ENCODE results near the gene GALNT9.
A peak's percentile ranks its signal among the peaks of the same experiment; 100 is the strongest.

The GALNT9 gene

GRCh38 chr12:132292328-132293319 is 36.8 kb downstream of the GALNT9 start:
- DNase-seq = no peak

- DNase-seq = no peak
Observed at GRCh38 chr12:132291402-132292175, 37.8 kb downstream of the GALNT9 start.

- no peak for DNase-seq
Observed at GRCh38 chr12:132290203-132290540, 39.2 kb downstream of the GALNT9 start.

GRCh38 chr12:132289356-132290202 is 39.8 kb downstream of the GALNT9 start:
- peak in 1 of 2 experiments; percentile 20 for DNase-seq

GRCh38 chr12:132288516-132289215 is 40.7 kb downstream of the GALNT9 start:
- DNase-seq = no peak

GRCh38 chr12:132287391-132288238 is 41.8 kb downstream of the GALNT9 start:
- DNase-seq = no peak

GRCh38 chr12:132286912-132287311 is 42.5 kb downstream of the GALNT9 start:
- no peak for DNase-seq

GRCh38 chr12:132285991-132286681 is 43.3 kb downstream of the GALNT9 start:
- peak in 1 of 2 experiments; percentile 19 for DNase-seq

- DNase-seq = no peak
Observed at GRCh38 chr12:132284827-132285741, 44.3 kb downstream of the GALNT9 start.

GRCh38 chr12:132284071-132284826 is 45.1 kb downstream of the GALNT9 start:
- no peak for DNase-seq

- DNase-seq = no peak
Observed at GRCh38 chr12:132282950-132283771, 46.2 kb downstream of the GALNT9 start.

- no peak for DNase-seq
Observed at GRCh38 chr12:132282031-132282949, 47.1 kb downstream of the GALNT9 start.

- no peak for DNase-seq
Observed at GRCh38 chr12:132281038-132281437, 48.4 kb downstream of the GALNT9 start.

- DNase-seq = no peak
Observed at GRCh38 chr12:132280406-132280805, 49.0 kb downstream of the GALNT9 start.

- no peak for DNase-seq
Observed at GRCh38 chr12:132279930-132280329, 49.5 kb downstream of the GALNT9 start.

GRCh38 chr12:132279184-132279889 is 50.1 kb downstream of the GALNT9 start:
- DNase-seq = peak; percentile 16 to 61
